ENCODE measurements around the gene UNK.

GRCh38 chr17:75843577-75844529 is 59.2 kb downstream of the UNK start, which contains the start of gene UNC13D:
- TF ChIP-seq EZH2 (IDR thresholded peaks at IDR 0.05; ENCODE audit: insufficient read depth, poor library complexity, severe bottlenecking): no peak
- TF ChIP-seq EZH2phosphoT487 (IDR thresholded peaks at IDR 0.05; ENCODE audit: insufficient read depth, low read depth): no peak
